Neural cell (in vitro differentiated cells): ENCODE data around the gene DDX3Y. TPM values are rescaled to one million over a fixed set of nuclear protein-coding genes. Genes with fewer than 3 reads are reported as not detected.

Experiments
- H2AFZ ChIP-seq: fragments of 200-600, 300-800 bp; sonication (generic), shearing (Covaris generic); 2 replicates; pipeline ENCODE4 v1.6.0; 2014; ENCODE audit warnings: low read depth, mild to moderate bottlenecking, antibody characterized with exemption, low read length, moderate library complexity
- H3F3A ChIP-seq: fragments of 200-600 bp; shearing (Covaris generic); 2 replicates; pipeline ENCODE4 v1.6.1; 2016; ENCODE audit warnings: mild to moderate bottlenecking, moderate library complexity, mixed read lengths, antibody characterized with exemption, low read length; ENCODE audit not compliant: insufficient read depth, poor library complexity, severe bottlenecking
- H3K27ac ChIP-seq: fragments of 200-600, 300-800 bp; sonication (generic), shearing (Covaris generic); 2 replicates; pipeline ENCODE4 v1.5.1; 2014; ENCODE audit warnings: mild to moderate bottlenecking, low read length, moderate library complexity
- H3K27me3 ChIP-seq: fragments of 300-800, 200-600 bp; sonication (generic), shearing (Covaris generic); 2 replicates; pipeline ENCODE4 v1.6.0; 2014; ENCODE audit warnings: mild to moderate bottlenecking, low read depth, low read length, moderate library complexity; ENCODE audit not compliant: insufficient read depth
- H3K36me3 ChIP-seq: fragments of 300-800, 200-600 bp; sonication (generic), shearing (Covaris generic); 2 replicates; pipeline ENCODE4 v1.5.1; 2014; ENCODE audit warnings: mild to moderate bottlenecking, antibody characterized with exemption, low read length, moderate library complexity; ENCODE audit not compliant: insufficient read depth
- H3K4me2 ChIP-seq: fragments of 300-800, 200-600 bp; sonication (generic), shearing (Covaris generic); 2 replicates; pipeline ENCODE4 v1.6.0; 2014; ENCODE audit warnings: mild to moderate bottlenecking, low read length
- H3K4me3 ChIP-seq: fragments of 300-800, 200-600 bp; sonication (generic), shearing (Covaris generic); 2 replicates; pipeline ENCODE4 v1.5.1; 2014; ENCODE audit warnings: mild to moderate bottlenecking, low read length, moderate library complexity
- H3K79me2 ChIP-seq: fragments of 200-600 bp; shearing (Covaris generic); replicated peaks from 2 replicates; pipeline ENCODE4 v1.6.0; 2014; ENCODE audit warnings: mild to moderate bottlenecking, low read length, moderate library complexity; ENCODE audit not compliant: insufficient read depth
- H3K9ac ChIP-seq: fragments of 300-800, 200-600 bp; sonication (generic), shearing (Covaris generic); 2 replicates; pipeline ENCODE4 v1.6.1; 2016; ENCODE audit warnings: mild to moderate bottlenecking, low read length, mixed read lengths
- H3K9me2 ChIP-seq: fragments of 200-600 bp; shearing (Covaris generic); 2 replicates; pipeline ENCODE4 v1.6.1; 2016; ENCODE audit warnings: mild to moderate bottlenecking, low read length, mixed read lengths; ENCODE audit not compliant: insufficient read depth
- H3K9me3 ChIP-seq: fragments of 200-600, 300-800 bp; sonication (generic), shearing (Covaris generic); 2 replicates; pipeline ENCODE4 v1.6.1; 2016; ENCODE audit warnings: mild to moderate bottlenecking, mixed run types, low read length, moderate library complexity, mixed read lengths
- H4K20me1 ChIP-seq: fragments of 200-600 bp; shearing (Covaris generic); 2 replicates; pipeline ENCODE4 v1.6.1; 2016; ENCODE audit warnings: mild to moderate bottlenecking, mixed run types; ENCODE audit not compliant: insufficient read depth
- EP300 ChIP-seq: fragments of 450-650 bp; conservative IDR thresholded peaks from 2 replicates; pipeline ENCODE4 v1.6.1; 2014; ENCODE audit warnings: antibody characterized with exemption, mild to moderate bottlenecking, moderate library complexity; ENCODE audit not compliant: poor library complexity, severe bottlenecking
- EZH2 ChIP-seq: fragments of 200-600, 300-800 bp; shearing (Covaris generic), sonication (generic); IDR thresholded peaks from 2 replicates; pipeline ENCODE4 v1.6.1; 2014; ENCODE audit warnings: antibody characterized with exemption, low read length, borderline replicate concordance, mild to moderate bottlenecking; ENCODE audit not compliant: insufficient read depth, poor library complexity, severe bottlenecking
- MXI1 ChIP-seq: fragments of 450-650 bp; conservative IDR thresholded peaks from 2 replicates; pipeline ENCODE4 v1.6.1; 2014; ENCODE audit warnings: antibody characterized with exemption, mild to moderate bottlenecking; ENCODE audit not compliant: poor library complexity, severe bottlenecking
- POLR2AphosphoS5 ChIP-seq: IDR thresholded peaks from 2 replicates; pipeline ENCODE4 v1.6.1; 2012
- RAD21 ChIP-seq: fragments of 450-650 bp; conservative IDR thresholded peaks from 2 replicates; pipeline ENCODE4 v1.6.1; 2014; ENCODE audit warnings: antibody characterized with exemption, mild to moderate bottlenecking, moderate library complexity
- REST ChIP-seq: IDR thresholded peaks from 2 replicates; pipeline ENCODE4 v1.6.1; 2012; ENCODE audit warnings: borderline replicate concordance
- SMC3 ChIP-seq: fragments of 450-650 bp; conservative IDR thresholded peaks from 2 replicates; pipeline ENCODE4 v1.6.1; 2014; ENCODE audit warnings: antibody characterized with exemption, mild to moderate bottlenecking, moderate library complexity; ENCODE audit not compliant: poor library complexity
- TAF1 ChIP-seq: IDR thresholded peaks from 2 replicates; pipeline ENCODE4 v1.6.1; 2012; ENCODE audit warnings: low read depth
- polyA plus RNA-seq: library from polyadenylated mRNA; depleted of rRNA; stranded (reverse); fragments of >200 nt; gene quantifications from 2 replicates; pipeline ENCODE4 v1.2.3, GENCODE V29; 2014
- TF ChIP-seq, protein P1 (sequence below): fragments of 450-650 bp; IDR thresholded peaks from 2 replicates; pipeline ENCODE4 v1.5.1; 2014; ENCODE audit warnings: antibody characterized with exemption, mild to moderate bottlenecking, moderate library complexity; ENCODE audit not compliant: poor library complexity, severe bottlenecking

The DDX3Y gene
- polyA plus RNA-seq, 1 donor from 2014 or later, result 169 TPM

DNA sequence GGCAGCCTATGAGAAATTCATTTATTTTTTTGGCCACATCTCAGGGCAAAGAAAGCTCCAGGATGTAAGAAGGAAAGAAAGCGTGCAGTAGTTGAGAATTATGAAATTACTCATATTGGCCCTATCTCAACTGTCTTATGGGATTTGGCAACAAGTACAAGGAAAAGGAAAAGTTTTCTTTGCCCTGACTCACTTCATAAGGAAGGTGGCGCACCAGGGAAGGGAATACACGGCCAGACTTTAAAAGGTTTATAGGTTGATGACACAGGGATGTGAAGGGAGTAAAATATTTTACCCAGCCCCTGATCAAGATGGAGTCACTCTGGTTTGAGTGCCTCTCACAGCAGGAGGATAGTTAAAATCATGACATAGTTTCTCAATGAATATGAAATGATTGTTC, 23.4 kb downstream of the DDX3Y start:
- no peak overlapping the region for H3K9ac ChIP-seq
- H3K79me2 ChIP-seq, result no peaks in the 10 kb centered on the region
- no peak overlapping the region for H2AFZ ChIP-seq
- H3K36me3 ChIP-seq, result no peaks in the 10 kb centered on the region
- H3F3A ChIP-seq, result no peaks in the 10 kb centered on the region
- no peak overlapping the region for H3K4me3 ChIP-seq
- no peaks in the 10 kb centered on the region for H3K27me3 ChIP-seq
- H3K4me2 ChIP-seq, result no peak overlapping the region
- no peaks in the 10 kb centered on the region for H3K9me2 ChIP-seq
- no peak overlapping the region for H3K27ac ChIP-seq
- TF ChIP-seq SMC3, result no peak
- no peak for TF ChIP-seq EP300
- TF ChIP-seq, protein P1, sequence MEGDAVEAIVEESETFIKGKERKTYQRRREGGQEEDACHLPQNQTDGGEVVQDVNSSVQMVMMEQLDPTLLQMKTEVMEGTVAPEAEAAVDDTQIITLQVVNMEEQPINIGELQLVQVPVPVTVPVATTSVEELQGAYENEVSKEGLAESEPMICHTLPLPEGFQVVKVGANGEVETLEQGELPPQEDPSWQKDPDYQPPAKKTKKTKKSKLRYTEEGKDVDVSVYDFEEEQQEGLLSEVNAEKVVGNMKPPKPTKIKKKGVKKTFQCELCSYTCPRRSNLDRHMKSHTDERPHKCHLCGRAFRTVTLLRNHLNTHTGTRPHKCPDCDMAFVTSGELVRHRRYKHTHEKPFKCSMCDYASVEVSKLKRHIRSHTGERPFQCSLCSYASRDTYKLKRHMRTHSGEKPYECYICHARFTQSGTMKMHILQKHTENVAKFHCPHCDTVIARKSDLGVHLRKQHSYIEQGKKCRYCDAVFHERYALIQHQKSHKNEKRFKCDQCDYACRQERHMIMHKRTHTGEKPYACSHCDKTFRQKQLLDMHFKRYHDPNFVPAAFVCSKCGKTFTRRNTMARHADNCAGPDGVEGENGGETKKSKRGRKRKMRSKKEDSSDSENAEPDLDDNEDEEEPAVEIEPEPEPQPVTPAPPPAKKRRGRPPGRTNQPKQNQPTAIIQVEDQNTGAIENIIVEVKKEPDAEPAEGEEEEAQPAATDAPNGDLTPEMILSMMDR, result peak; percentile 24
- no peak for TF ChIP-seq POLR2AphosphoS5
- TF ChIP-seq EZH2, result no peak
- no peak for TF ChIP-seq MXI1
- no peak for TF ChIP-seq REST
- TF ChIP-seq TAF1, result no peak
- peak; percentile 32 for TF ChIP-seq RAD21
- no peaks in the 10 kb centered on the region for H4K20me1 ChIP-seq
- no peaks in the 10 kb centered on the region for H3K9me3 ChIP-seq

DNA sequence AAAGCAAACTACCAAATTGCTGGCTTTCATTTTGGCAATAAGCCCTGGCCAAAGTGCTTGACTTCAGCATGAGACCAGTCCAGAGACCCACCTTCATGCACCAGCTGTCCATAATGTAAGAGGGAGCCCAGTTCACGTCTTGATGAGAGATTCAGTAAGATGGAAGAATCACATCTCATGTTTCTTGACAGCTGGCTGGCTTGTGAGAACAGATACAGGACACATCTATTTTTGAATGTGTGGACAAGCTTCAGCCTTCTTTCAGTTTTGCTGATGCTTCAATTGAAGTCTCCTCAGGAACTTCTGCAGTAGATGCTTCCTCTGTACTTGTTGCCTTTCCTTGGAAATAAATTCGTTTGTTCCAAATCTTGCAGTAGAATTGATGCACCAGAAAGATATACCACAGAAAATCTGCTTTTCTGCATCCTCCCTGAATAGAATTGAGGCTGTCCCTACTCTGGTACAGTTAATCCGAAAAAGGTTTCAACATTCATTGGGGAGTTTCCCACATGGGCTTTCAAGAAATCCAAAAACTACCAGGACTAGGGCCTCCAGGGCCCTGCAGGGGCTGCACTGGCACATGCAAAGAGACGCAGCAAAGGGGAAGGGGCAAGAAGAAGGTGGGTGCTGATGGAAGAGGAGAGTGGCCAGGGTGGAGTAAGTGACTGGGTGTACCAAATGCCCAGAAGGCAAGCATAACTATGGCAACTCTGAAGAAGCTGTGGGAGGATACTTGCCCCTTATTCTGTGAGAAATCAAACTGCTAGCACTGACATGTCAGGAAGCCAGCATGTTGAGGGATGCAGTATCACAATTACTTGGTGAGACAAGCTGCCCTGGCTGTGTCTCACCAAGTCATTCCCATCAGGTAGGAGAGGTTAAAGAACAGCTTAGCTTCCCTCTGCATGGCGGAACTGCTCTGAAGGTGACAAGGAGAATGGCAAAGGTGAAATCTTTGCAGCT, 37.3 kb downstream of the DDX3Y start:
- H3K9ac ChIP-seq, result no peak overlapping the region
- no peaks in the 10 kb centered on the region for H3F3A ChIP-seq
- no peak overlapping the region for H3K4me2 ChIP-seq
- H3K27me3 ChIP-seq, result no peaks in the 10 kb centered on the region
- no peaks in the 10 kb centered on the region for H3K9me2 ChIP-seq
- no peak overlapping the region for H3K27ac ChIP-seq
- no peak overlapping the region for H3K4me3 ChIP-seq
- no peak overlapping the region for H2AFZ ChIP-seq
- no peaks in the 10 kb centered on the region for H3K79me2 ChIP-seq
- TF ChIP-seq EP300, result no peak
- TF ChIP-seq EZH2, result no peak
- no peak for TF ChIP-seq RAD21
- no peak for TF ChIP-seq TAF1
- no peak for TF ChIP-seq POLR2AphosphoS5
- no peak for TF ChIP-seq SMC3
- TF ChIP-seq, protein P1, result no peak
- TF ChIP-seq MXI1, result no peak
- TF ChIP-seq REST, result no peak
- H4K20me1 ChIP-seq, result no peaks in the 10 kb centered on the region
- no peaks in the 10 kb centered on the region for H3K9me3 ChIP-seq
- H3K36me3 ChIP-seq, result no peaks in the 10 kb centered on the region
